Measurements from ENCODE around the gene TPBG.

TPBG gene

DNA sequence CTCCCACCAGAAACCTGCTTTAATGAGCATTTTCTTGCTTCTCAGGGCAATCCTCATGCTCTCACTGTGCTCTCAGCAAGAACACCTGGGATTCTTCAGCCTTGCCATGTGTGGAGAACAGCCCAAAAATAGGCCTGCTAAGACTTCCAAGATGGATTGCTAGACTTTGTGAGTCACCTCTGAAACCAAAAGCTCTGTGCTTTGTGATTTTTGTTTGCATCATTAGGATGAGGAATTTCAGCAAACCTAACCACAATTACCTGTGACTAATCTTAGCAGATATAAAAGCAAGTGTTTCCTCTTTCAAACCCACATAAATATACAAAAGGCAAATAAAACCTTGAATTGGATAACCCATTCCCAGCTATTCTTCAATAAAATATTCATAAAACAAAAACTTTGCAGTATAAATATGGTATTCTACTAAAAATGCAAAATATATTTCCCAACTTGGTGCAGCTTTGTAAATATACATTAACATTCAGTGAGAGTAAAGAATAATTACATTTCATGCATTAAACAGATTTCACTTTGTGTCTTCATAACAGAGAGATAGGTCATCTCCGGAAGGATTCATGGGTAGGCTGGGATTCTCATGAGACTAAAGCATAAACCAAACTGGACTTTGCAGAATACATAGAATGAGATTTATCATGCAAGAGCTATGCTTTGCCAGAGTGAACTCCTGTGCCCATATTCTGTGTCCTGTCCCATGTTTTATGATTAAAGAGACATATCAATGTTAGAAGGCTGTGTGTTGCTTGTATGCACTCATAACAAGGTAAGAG, 33.5 kb downstream of the TPBG start:
- Histone ChIP-seq H3K36me3 (no peaks in the 10 kb centered on the region), H3K27me3 (no peaks in the 10 kb centered on the region), H3K4me1 (peaks cover 0 to 7% (median 0%) of the 10 kb centered on the region in 4 donors), H3K4me3 (no peak overlapping the region), H3K27ac (no peak overlapping the region), H3K9me3 (no peaks in the 10 kb centered on the region)
- TF ChIP-seq, protein P1, sequence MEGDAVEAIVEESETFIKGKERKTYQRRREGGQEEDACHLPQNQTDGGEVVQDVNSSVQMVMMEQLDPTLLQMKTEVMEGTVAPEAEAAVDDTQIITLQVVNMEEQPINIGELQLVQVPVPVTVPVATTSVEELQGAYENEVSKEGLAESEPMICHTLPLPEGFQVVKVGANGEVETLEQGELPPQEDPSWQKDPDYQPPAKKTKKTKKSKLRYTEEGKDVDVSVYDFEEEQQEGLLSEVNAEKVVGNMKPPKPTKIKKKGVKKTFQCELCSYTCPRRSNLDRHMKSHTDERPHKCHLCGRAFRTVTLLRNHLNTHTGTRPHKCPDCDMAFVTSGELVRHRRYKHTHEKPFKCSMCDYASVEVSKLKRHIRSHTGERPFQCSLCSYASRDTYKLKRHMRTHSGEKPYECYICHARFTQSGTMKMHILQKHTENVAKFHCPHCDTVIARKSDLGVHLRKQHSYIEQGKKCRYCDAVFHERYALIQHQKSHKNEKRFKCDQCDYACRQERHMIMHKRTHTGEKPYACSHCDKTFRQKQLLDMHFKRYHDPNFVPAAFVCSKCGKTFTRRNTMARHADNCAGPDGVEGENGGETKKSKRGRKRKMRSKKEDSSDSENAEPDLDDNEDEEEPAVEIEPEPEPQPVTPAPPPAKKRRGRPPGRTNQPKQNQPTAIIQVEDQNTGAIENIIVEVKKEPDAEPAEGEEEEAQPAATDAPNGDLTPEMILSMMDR (IDR thresholded peaks at IDR 0.05), result no peak
- intact Hi-C loops (cut with DNase I; ENCODE audit: low total_unique reads), result no loop called here
- no peak for DNase-seq

DNA sequence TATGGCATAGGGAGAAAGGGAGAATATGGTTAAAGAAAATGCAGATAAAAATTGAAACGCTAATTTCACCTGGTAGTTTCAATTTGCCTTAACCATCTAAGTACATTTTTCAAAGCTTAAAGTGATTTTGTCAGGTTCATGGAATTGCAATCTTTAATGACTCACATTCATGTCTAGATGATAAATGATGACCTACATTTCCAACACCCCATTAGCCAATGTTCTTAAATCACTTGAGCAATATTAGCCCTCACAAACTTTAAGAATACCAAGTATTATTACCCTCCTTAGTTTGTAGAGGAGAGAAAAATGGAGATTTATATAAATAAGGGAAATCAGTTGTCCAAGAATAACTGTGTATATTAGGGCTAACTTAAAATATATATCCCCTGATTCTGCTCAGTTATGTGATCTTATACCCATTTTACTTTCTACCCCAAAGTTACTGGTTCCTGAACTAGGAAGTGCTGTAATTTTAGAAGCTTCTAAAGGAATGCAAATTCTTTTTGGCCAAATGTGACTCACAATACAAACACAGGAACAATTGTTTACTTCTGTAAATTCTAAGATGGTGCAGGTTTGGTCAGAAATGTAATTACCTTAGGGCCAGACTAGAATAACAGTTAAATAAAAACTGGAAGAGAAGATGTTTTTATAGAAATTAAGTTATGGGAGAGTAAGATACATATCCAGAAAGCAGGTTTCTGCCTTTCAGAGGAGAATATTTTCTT, 34.5 kb downstream of the TPBG start:
- TF ChIP-seq, protein P1 (IDR thresholded peaks at IDR 0.05), result no peak
- H3K27ac ChIP-seq, result no peak overlapping the region

DNA sequence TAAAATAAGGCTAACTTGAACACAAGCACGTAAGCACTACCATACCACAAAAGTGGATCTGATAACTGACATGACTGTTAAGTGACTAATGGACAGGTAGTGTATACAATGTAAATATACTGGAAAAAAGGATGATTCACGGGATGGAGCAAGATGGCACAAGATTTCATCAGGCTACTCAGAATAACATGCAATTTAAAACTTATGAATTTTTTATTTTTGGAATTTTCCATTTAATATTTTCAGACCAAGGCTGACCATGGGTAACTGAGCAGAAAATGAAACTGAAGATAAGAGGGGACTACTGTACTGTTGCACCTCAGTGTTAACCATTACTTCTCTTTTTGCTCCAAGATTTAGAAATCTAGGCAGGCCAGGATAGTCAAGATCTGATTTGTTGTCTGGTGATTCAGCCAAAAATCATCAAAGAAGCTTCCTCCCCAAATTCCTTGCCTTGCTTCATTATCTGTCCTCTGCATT, 45.4 kb downstream of the TPBG start:
- Histone ChIP-seq H3K27ac (no peak overlapping the region), H3K36me3 (no peaks in the 10 kb centered on the region), H3K9me3 (no peaks in the 10 kb centered on the region), H3K4me3 (no peak overlapping the region), H3K27me3 (no peaks in the 10 kb centered on the region), H3K4me1 (no peaks in the 10 kb centered on the region)
- intact Hi-C loops (cut with DNase I; ENCODE audit: low total_unique reads), result no loop called here
- TF ChIP-seq, protein P1 (IDR thresholded peaks at IDR 0.05), result no peak
- DNase-seq, result no peak

More for the DNA sequence above, 34.5 kb downstream of the TPBG start:
- Histone ChIP-seq H3K9me3 (no peaks in the 10 kb centered on the region), H3K27me3 (no peaks in the 10 kb centered on the region), H3K36me3 (no peaks in the 10 kb centered on the region), H3K4me1 (peaks cover 0 to 7% (median 0%) of the 10 kb centered on the region in 4 donors), H3K4me3 (no peak overlapping the region)
- intact Hi-C loops (cut with DNase I; ENCODE audit: low total_unique reads), result no loop called here
- DNase-seq, result no peak

DNA sequence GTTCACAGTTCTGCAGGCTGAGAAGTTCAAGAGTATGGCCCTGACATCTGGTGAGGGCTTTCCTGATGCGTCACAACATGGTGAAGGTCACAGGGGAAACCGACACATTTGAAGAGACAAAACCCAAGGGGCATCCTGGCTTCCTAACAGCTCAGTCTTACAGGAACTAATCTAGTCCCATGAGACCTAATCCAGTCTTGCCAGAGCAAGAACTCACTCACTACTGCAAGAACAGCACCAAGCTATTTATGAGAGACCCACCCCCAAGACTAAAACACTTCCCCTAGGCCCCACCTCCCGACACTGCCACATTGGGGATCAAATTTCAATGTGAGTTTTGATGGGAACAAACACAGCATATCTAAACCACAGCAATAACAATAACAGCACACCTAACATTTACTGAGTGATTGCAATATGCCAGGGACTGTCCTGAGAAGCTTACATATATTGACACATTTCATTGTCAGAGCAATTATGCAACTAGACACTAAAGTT, 46.6 kb downstream of the TPBG start:
- no peak overlapping the region for H3K4me3 ChIP-seq
- intact Hi-C loops (cut with DNase I; ENCODE audit: low total_unique reads), result no loop called here
- no peaks in the 10 kb centered on the region for H3K36me3 ChIP-seq
- DNase-seq, result no peak
- H3K27ac ChIP-seq, result no peak overlapping the region
- TF ChIP-seq, protein P1 (IDR thresholded peaks at IDR 0.05), result no peak
- H3K27me3 ChIP-seq, result no peaks in the 10 kb centered on the region
- peaks cover 0 to 2% (median 0%) of the 10 kb centered on the region in 4 donors for H3K4me1 ChIP-seq
- no peaks in the 10 kb centered on the region for H3K9me3 ChIP-seq

DNA sequence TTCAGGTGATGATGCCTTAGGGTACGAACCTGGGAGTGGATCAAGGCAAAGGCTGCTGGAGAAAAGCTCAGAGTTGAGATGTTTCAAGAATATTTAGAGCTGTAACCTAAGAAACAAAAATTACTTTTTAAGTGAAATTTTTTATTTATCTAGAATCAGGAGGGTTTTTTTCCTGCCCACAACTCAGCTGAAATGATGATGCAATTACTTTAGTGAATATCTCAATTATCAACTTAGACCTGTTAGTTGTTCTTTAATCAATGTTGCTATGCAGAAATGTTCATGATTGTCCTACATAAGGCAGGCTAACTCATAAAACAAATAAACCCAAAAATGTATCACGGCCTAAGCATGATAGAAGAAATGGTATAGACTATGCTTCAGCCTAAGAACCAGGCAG, 50.3 kb downstream of the TPBG start:
- intact Hi-C loops (cut with DNase I; ENCODE audit: low total_unique reads), result no loop called here
- Histone ChIP-seq H3K9me3 (no peaks in the 10 kb centered on the region), H3K36me3 (no peaks in the 10 kb centered on the region), H3K27me3 (no peaks in the 10 kb centered on the region), H3K4me3 (no peak overlapping the region), H3K4me1 (peaks cover 0 to 16% (median 0%) of the 10 kb centered on the region in 4 donors), H3K27ac (no peak overlapping the region)
- no peak for DNase-seq
- TF ChIP-seq, protein P1 (IDR thresholded peaks at IDR 0.05), result no peak
